GM23338 (cell line): Measurements from ENCODE around the gene CAPN7. TPM values are rescaled to one million over a fixed set of nuclear protein-coding genes. Genes with fewer than 3 reads are reported as not detected.

Source experiments
- ATAC-seq: fragments of 200-7000 bp; cut with Tn5 transposase; 3 replicates; pipeline ENCODE4 v1.9.1; 2020
- DNase-seq: peaks from one replicate; pipeline ENCODE4 v3.0.0-alpha.2; 2015; ENCODE audit warnings: low spot score
- H2AFZ ChIP-seq: fragments of 200-600 bp; sonication (generic); 2 replicates; pipeline ENCODE4 v1.8.0; 2016; ENCODE audit warnings: antibody characterized with exemption, mild to moderate bottlenecking, moderate library complexity
- H3F3A ChIP-seq: fragments of 200-600 bp; sonication (generic); replicated peaks from 2 replicates; pipeline ENCODE4 v1.8.0; 2017; ENCODE audit warnings: antibody characterized with exemption, mixed run types, low read depth
- H3K27ac ChIP-seq: fragments of 200-600 bp; sonication (generic); 2 replicates; pipeline ENCODE4 v1.6.1; 2016; ENCODE audit warnings: low read depth
- H3K27me3 ChIP-seq: fragments of 200-600 bp; sonication (generic); 2 replicates; pipeline ENCODE4 v1.8.0; 2016; ENCODE audit warnings: mild to moderate bottlenecking, mixed run types, moderate library complexity; ENCODE audit not compliant: insufficient read depth
- H3K36me3 ChIP-seq: fragments of 200-600 bp; sonication (generic); 2 replicates; pipeline ENCODE4 v1.8.0; 2016; ENCODE audit warnings: mild to moderate bottlenecking; ENCODE audit not compliant: insufficient read depth
- H3K4me1 ChIP-seq: fragments of 200-600 bp; sonication (generic); 2 replicates; pipeline ENCODE4 v1.8.0; 2016; ENCODE audit warnings: mild to moderate bottlenecking, moderate library complexity; ENCODE audit not compliant: insufficient read depth
- H3K4me2 ChIP-seq: fragments of 200-600 bp; sonication (generic); 2 replicates; pipeline ENCODE4 v1.7.1; 2017; ENCODE audit warnings: mixed run types
- H3K4me3 ChIP-seq: fragments of 200-600 bp; sonication (generic); 2 replicates; pipeline ENCODE4 v1.6.1; 2016; ENCODE audit warnings: mixed run types
- H3K79me2 ChIP-seq: fragments of 200-600 bp; sonication (generic); replicated peaks from 2 replicates; pipeline ENCODE4 v1.8.0; 2017; ENCODE audit warnings: mild to moderate bottlenecking; ENCODE audit not compliant: insufficient read depth
- H3K9me2 ChIP-seq: fragments of 200-600 bp; sonication (generic); 2 replicates; pipeline ENCODE4 v1.8.0; 2017; ENCODE audit not compliant: insufficient read depth
- H4K20me1 ChIP-seq: fragments of 200-600 bp; sonication (generic); replicated peaks from 2 replicates; pipeline ENCODE4 v1.8.0; 2017; ENCODE audit warnings: mild to moderate bottlenecking; ENCODE audit not compliant: insufficient read depth
- H3K27ac Mint-ChIP-seq: 2 replicates; pipeline ENCODE4 v1.8.0; 2020; ENCODE audit warnings: inconsistent platforms, mild to moderate bottlenecking, moderate library complexity, mixed read lengths
- H3K27me3 Mint-ChIP-seq: 3 replicates; pipeline ENCODE4 v1.8.0; 2022; ENCODE audit warnings: low read depth, mild to moderate bottlenecking, moderate library complexity, mixed read lengths, inconsistent platforms; ENCODE audit not compliant: insufficient read depth, poor library complexity
- H3K36me3 Mint-ChIP-seq: 3 replicates; pipeline ENCODE4 v1.8.0; 2021; ENCODE audit warnings: low read depth, mild to moderate bottlenecking, inconsistent platforms, moderate library complexity, mixed read lengths
- H3K4me1 Mint-ChIP-seq: 3 replicates; pipeline ENCODE4 v1.8.0; 2020; ENCODE audit warnings: mild to moderate bottlenecking, inconsistent platforms, mixed read lengths
- H3K4me3 Mint-ChIP-seq: 3 replicates; pipeline ENCODE4 v1.8.0; 2021; ENCODE audit warnings: moderate library complexity, mild to moderate bottlenecking, inconsistent platforms, mixed read lengths
- H3K9me3 Mint-ChIP-seq: 3 replicates; pipeline ENCODE4 v1.8.0; 2020; ENCODE audit warnings: moderate library complexity, mild to moderate bottlenecking, inconsistent platforms, mixed read lengths
- CREB1 ChIP-seq: fragments of 250-450 bp; sonication (Bioruptor Pico); IDR thresholded peaks from 2 replicates; pipeline ENCODE4 v1.5.0; 2020; ENCODE audit warnings: low read depth, mild to moderate bottlenecking, moderate library complexity
- EZH2 ChIP-seq: fragments of 200-600 bp; sonication (generic); IDR thresholded peaks from one replicate; pipeline ENCODE4 v1.8.0; 2017; ENCODE audit warnings: antibody characterized with exemption, mild to moderate bottlenecking, low read depth; ENCODE audit not compliant: unreplicated experiment
- NANOG ChIP-seq: IDR thresholded peaks from 2 replicates; pipeline ENCODE4 v1.6.1; 2016; ENCODE audit warnings: antibody characterized with exemption, borderline replicate concordance
- POLR2AphosphoS5 ChIP-seq: IDR thresholded peaks from 2 replicates; pipeline ENCODE4 v1.6.1; 2016; ENCODE audit warnings: antibody characterized with exemption, low read depth
- STAT1 ChIP-seq: IDR thresholded peaks from one replicate; pipeline ENCODE4 v1.6.1; 2016; ENCODE audit warnings: antibody characterized with exemption; ENCODE audit not compliant: unreplicated experiment
- ZNF331 ChIP-seq: fragments of 250-450 bp; sonication (Bioruptor Pico); IDR thresholded peaks from 2 replicates; pipeline ENCODE4 v1.5.0; 2020; ENCODE audit warnings: low read depth, mild to moderate bottlenecking, moderate library complexity
- polyA plus RNA-seq: library from polyadenylated mRNA; unstranded; fragments of >200 nt; fragmentation: Nextera tagmentation; extraction: Ambion mirVana; gene quantifications from 2 replicates; pipeline ENCODE4 v1.2.1, GENCODE V29; 2016
- total RNA-seq: library from RNA; depleted of rRNA; stranded (reverse); fragments of >200 nt; shearing (Covaris generic); gene quantifications from 2 replicates; pipeline ENCODE4 v1.2.3, GENCODE V29; 2014
- TF ChIP-seq, protein P1 (sequence below): IDR thresholded peaks from 2 replicates; pipeline ENCODE4 v1.6.1; 2016; ENCODE audit warnings: antibody characterized with exemption
- TF ChIP-seq, protein P2 (sequence below): IDR thresholded peaks from one replicate; pipeline ENCODE4 v1.6.1; 2018; ENCODE audit warnings: antibody characterized with exemption; ENCODE audit not compliant: unreplicated experiment
- TF ChIP-seq, protein P3 (sequence below), 2 experiments: fragments of 200-600 bp in 1 of 2; sonication (generic) in 1 of 2; conservative IDR thresholded peaks; 2 replicates each; pipeline versions ENCODE4 v1.5.1 to v1.6.1; 2016 to 2017; ENCODE audit warnings: antibody characterized with exemption in 2 of 2, low read depth in 2 of 2, mild to moderate bottlenecking in 2 of 2, moderate library complexity in 1 of 2

The CAPN7 gene
- total and polyA plus RNA-seq, 2 experiments from 2014 or later = 9.9 to 18.1 TPM

DNA sequence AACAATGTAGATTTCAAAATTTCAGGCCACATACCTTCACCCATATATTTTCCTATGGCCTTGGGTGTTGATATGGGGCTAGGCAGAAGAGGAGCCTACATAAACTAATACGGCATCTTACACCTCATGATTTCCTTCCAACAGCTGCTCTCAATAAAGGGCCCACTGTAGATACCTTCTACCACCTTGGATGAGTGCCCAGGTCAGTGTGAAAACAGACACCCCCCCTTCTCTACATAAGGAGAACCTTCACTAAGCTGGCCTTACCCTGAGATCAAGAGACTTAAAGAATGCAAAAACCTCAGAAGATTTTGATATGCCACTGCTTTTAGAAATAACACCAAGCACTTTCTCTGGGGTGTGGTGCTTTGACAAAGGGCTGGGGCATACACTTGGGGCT is 83.6 kb downstream of the CAPN7 start (continued):
- TF ChIP-seq ZNF331 (CRISPR knock-in tag) = no peak

DNA sequence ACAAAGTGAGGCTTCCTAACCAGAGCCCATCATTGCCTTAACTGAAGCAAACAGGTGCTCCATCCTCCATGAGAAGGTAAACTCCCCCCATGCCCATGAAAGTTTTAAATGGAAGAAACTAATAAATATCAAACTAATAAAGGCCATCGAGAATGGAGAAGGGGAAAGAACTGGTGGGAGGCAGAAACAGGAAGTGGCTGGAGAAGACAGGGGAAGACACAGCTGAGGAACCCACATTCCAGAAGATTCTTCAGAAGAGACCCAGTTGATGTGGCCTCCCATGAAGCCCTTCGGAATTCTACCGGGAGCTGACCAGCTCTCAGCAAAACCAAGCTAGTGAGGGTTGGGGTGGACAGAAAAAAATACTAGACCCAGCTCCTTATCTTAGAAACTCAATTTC is 84.7 kb downstream of the CAPN7 start:
- H3K9me3 Mint-ChIP-seq = no peaks in the 10 kb centered on the region
- no peak overlapping the region for H3K27ac Mint-ChIP-seq
- Histone ChIP-seq H3K27ac (no peak overlapping the region), H3K27me3 (no peaks in the 10 kb centered on the region), H3F3A (no peaks in the 10 kb centered on the region), H2AFZ (no peak overlapping the region), H3K79me2 (peaks cover 11% of the 10 kb centered on the region; the same call in 1 of the 2 replicates), H3K9me2 (no peaks in the 10 kb centered on the region), H3K36me3 (no peaks in the 10 kb centered on the region), H3K4me2 (no peak overlapping the region), H3K4me3 (no peak overlapping the region), H3K4me1 (peaks cover 3% of the 10 kb centered on the region; the same call in 1 of the 2 replicates), H4K20me1 (no peaks in the 10 kb centered on the region; the same call in 1 of the 2 replicates)
- ATAC-seq (no peak), DNase-seq (no peak)
- H3K27me3 Mint-ChIP-seq = peaks cover 1% of the 10 kb centered on the region
- H3K4me3 Mint-ChIP-seq = no peak overlapping the region
- TF ChIP-seq EZH2 (no peak), ZNF331 (CRISPR knock-in tag) (no peak), POLR2AphosphoS5 (no peak), CREB1 (CRISPR knock-in tag) (no peak)
- TF ChIP-seq, protein P1, sequence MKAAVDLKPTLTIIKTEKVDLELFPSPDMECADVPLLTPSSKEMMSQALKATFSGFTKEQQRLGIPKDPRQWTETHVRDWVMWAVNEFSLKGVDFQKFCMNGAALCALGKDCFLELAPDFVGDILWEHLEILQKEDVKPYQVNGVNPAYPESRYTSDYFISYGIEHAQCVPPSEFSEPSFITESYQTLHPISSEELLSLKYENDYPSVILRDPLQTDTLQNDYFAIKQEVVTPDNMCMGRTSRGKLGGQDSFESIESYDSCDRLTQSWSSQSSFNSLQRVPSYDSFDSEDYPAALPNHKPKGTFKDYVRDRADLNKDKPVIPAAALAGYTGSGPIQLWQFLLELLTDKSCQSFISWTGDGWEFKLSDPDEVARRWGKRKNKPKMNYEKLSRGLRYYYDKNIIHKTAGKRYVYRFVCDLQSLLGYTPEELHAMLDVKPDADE = no peak
- H3K36me3 Mint-ChIP-seq = no peaks in the 10 kb centered on the region
- H3K4me1 Mint-ChIP-seq = peaks cover 6% of the 10 kb centered on the region

DNA sequence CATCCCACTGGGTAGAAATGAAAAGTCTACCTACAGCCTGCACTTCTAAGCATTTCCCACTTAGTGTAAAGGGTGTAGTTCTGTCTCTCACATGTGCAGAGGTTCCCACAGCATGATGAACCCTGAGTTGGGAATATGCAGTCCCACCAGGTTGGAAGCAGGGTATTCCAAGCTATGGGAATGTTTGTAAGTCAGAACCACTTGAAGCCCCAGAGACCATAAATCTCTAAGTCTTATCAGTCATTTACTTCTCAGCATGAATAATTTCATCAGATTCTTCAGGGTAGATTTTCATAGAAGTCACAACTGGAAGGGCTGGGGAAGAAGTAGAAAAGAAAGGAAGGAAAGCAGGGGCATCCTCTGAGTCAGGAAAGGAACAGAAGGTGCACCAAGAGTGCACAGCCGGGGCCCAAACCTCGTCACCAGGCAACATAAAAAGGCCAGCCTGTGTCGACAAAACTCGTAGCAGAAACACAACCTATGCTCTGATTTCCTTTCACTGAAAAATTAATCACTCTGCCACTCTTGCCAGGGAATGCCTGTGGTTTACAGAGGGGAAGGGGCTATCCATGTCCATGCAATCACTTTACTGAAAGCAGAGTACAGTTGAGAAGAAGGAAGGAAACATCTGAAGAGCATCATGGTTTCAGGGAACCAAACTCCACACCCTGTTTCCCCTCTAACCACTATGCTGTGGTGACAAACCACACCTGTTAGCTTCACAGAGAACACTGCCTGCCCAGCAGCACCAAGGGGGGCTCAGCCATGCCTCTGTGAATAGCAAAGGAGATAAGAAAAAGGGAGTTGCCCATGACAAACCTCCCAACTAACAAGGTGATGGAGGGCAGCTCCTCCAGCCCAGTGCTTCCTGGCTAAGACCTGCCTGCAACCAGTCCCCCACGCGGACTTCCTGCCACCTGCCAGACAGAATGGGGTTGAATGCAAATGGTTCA is 85.8 kb downstream of the CAPN7 start:
- H3K27ac Mint-ChIP-seq = no peak overlapping the region
- no peak for ATAC-seq
- H3K27me3 Mint-ChIP-seq = peaks cover 1% of the 10 kb centered on the region
- no peaks in the 10 kb centered on the region for H3K4me1 Mint-ChIP-seq
- H3K79me2 ChIP-seq = peaks cover 11% of the 10 kb centered on the region; the same call in 1 of the 2 replicates
- TF ChIP-seq CREB1 (CRISPR knock-in tag) (no peak), STAT1 (no peak), NANOG (no peak), EZH2 (no peak), POLR2AphosphoS5 (no peak)
- TF ChIP-seq, protein P2, sequence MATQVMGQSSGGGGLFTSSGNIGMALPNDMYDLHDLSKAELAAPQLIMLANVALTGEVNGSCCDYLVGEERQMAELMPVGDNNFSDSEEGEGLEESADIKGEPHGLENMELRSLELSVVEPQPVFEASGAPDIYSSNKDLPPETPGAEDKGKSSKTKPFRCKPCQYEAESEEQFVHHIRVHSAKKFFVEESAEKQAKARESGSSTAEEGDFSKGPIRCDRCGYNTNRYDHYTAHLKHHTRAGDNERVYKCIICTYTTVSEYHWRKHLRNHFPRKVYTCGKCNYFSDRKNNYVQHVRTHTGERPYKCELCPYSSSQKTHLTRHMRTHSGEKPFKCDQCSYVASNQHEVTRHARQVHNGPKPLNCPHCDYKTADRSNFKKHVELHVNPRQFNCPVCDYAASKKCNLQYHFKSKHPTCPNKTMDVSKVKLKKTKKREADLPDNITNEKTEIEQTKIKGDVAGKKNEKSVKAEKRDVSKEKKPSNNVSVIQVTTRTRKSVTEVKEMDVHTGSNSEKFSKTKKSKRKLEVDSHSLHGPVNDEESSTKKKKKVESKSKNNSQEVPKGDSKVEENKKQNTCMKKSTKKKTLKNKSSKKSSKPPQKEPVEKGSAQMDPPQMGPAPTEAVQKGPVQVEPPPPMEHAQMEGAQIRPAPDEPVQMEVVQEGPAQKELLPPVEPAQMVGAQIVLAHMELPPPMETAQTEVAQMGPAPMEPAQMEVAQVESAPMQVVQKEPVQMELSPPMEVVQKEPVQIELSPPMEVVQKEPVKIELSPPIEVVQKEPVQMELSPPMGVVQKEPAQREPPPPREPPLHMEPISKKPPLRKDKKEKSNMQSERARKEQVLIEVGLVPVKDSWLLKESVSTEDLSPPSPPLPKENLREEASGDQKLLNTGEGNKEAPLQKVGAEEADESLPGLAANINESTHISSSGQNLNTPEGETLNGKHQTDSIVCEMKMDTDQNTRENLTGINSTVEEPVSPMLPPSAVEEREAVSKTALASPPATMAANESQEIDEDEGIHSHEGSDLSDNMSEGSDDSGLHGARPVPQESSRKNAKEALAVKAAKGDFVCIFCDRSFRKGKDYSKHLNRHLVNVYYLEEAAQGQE = no peak
- TF ChIP-seq, protein P3, sequence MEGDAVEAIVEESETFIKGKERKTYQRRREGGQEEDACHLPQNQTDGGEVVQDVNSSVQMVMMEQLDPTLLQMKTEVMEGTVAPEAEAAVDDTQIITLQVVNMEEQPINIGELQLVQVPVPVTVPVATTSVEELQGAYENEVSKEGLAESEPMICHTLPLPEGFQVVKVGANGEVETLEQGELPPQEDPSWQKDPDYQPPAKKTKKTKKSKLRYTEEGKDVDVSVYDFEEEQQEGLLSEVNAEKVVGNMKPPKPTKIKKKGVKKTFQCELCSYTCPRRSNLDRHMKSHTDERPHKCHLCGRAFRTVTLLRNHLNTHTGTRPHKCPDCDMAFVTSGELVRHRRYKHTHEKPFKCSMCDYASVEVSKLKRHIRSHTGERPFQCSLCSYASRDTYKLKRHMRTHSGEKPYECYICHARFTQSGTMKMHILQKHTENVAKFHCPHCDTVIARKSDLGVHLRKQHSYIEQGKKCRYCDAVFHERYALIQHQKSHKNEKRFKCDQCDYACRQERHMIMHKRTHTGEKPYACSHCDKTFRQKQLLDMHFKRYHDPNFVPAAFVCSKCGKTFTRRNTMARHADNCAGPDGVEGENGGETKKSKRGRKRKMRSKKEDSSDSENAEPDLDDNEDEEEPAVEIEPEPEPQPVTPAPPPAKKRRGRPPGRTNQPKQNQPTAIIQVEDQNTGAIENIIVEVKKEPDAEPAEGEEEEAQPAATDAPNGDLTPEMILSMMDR (conservative IDR thresholded peaks at IDR 0.05; ENCODE audit: low read depth in 2 of 2) = no peak
- DNase-seq = no peak
- H3K4me2 ChIP-seq = no peak overlapping the region
- no peaks in the 10 kb centered on the region for H3K36me3 ChIP-seq
- no peaks in the 10 kb centered on the region for H3K36me3 Mint-ChIP-seq
- no peak overlapping the region for H2AFZ ChIP-seq
- no peak overlapping the region for H3K4me3 ChIP-seq
- no peaks in the 10 kb centered on the region for H3F3A ChIP-seq
- no peak overlapping the region for H3K27ac ChIP-seq
- H3K27me3 ChIP-seq = no peaks in the 10 kb centered on the region
- no peak overlapping the region for H3K4me3 Mint-ChIP-seq
- H3K9me2 ChIP-seq = no peaks in the 10 kb centered on the region
- H3K4me1 ChIP-seq = no peaks in the 10 kb centered on the region
- H4K20me1 ChIP-seq = no peaks in the 10 kb centered on the region; the same call in 1 of the 2 replicates
- no peaks in the 10 kb centered on the region for H3K9me3 Mint-ChIP-seq
